GM12864 (cell line): ENCODE measurements around the gene AFAP1.

Experiments
- DNase-seq: peaks from one replicate; pipeline ENCODE4 v3.0.0-alpha.2; 2011; ENCODE audit warnings: low read depth
- H3K4me3 ChIP-seq: 2 replicates; pipeline ENCODE4 v1.5.1; 2011; ENCODE audit warnings: mild to moderate bottlenecking, low read depth, low read length, control low read depth
- TF ChIP-seq, protein P1 (sequence below): IDR thresholded peaks from 2 replicates; pipeline ENCODE4 v1.5.1; 2011; ENCODE audit warnings: low read depth, mild to moderate bottlenecking, moderate library complexity, low read length, control low read depth, inconsistent platforms; ENCODE audit errors: missing control alignments

Gene AFAP1

DNA sequence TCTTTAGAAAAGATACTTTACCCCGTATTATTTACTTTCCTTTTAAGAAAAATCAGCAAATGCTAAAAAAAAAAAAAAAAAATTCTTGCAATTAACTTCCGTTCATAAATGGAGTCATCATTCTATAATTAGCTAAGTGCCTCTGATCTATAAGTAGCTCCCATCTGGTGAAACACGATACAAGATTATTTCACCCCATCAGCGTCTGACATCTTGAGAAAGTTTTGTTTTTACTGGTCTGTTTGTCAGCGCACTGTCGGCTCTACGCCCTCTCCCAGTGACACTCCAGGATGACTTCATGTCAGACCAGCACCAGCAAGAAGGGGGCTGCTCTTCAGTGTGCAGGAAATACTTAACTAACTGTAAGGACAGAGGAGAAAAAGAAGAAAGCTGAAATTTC lies 108.3 kb downstream of the AFAP1 start:
- DNase-seq: peak; percentile 65
- H3K4me3 ChIP-seq: no peak overlapping the region
- TF ChIP-seq, protein P1, sequence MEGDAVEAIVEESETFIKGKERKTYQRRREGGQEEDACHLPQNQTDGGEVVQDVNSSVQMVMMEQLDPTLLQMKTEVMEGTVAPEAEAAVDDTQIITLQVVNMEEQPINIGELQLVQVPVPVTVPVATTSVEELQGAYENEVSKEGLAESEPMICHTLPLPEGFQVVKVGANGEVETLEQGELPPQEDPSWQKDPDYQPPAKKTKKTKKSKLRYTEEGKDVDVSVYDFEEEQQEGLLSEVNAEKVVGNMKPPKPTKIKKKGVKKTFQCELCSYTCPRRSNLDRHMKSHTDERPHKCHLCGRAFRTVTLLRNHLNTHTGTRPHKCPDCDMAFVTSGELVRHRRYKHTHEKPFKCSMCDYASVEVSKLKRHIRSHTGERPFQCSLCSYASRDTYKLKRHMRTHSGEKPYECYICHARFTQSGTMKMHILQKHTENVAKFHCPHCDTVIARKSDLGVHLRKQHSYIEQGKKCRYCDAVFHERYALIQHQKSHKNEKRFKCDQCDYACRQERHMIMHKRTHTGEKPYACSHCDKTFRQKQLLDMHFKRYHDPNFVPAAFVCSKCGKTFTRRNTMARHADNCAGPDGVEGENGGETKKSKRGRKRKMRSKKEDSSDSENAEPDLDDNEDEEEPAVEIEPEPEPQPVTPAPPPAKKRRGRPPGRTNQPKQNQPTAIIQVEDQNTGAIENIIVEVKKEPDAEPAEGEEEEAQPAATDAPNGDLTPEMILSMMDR: no peak

DNA sequence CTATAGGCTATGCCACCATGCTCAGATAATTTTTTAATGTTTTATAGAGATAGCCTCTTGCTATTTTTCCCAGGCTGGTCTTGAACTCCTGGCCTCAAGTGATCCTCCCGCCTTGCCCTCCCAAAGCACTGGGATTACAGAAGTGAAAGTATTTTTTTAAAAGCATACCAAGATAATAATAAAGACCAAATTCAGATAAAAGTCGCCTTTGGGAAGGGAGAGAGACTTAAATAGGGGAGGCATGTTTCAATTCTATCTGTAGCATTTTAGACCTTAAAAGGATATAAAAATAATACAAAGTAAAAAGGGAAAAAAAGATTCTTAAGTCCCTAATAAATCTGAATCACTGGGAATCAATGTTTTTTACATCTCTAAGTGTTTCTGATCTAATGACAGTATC lies 108.9 kb downstream of the AFAP1 start:
- no peak for DNase-seq
- TF ChIP-seq, protein P1: no peak
- H3K4me3 ChIP-seq: no peak overlapping the region; the same call in 1 of the 2 replicates

DNA sequence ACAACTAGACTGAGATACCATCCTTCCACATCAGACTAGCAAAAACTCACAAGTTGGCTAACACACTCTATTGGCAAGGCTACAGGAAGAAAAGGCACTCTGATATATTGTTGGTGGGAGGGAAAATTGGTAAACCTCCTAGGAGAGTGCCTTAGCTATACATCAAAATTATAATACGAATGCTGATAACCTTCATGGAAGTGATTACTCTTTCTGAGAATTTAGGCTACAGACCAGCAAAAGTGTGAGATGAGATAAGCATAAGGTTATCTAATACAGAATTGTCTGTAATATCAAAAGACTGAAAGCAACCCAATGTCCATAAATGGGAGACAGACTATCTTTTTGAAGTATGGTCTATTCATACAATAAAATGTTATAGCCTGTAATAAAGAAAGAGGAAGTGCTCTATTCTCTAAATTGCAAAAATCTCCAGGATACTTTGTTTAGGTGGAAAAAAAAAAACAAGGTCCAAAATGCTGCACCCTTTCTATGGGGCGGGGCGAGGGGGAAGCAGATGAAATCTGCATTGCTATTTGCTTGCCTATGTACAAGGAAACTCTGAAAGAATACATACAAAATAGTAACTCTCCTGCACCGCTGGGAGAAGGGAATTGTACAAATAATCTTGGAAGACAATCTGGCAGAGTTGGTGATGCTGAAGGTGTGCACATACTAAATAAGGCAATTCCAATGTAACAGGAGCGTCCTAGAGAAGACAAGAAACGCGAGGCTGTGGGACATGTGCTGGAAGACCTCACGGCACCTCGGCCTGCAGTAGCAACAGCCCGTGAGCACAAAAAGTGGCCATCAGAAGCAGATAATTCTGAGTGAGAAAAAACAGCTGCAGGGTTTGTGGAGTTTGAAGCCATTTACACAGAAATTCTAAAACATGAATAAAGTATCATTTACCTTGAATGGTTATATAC lies 109.7 kb downstream of the AFAP1 start:
- no peak for DNase-seq

DNA sequence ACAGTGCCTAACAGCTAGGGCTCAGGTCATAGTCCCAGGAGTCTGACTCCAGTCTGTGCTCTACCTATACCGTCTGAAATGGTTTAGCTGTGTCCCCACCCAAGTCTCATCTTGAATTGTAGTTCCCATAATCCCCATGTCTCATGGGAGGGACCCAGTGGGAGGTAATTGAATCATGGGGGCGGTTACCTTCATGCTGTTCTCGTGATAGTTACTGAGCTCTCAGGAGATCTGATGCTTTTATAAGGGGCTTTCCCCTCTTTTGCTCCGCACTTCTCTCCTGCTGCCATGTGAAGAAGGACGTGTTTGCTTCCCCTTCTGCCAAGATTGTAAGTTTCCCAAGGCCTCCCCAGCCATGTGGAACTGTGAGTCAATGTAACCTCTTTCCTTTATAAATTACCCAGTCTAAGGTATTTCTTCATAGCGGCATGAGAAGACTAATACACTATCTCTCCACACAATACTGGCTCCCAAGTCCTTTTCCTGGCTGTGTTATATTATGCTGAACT lies 110.8 kb downstream of the AFAP1 start:
- TF ChIP-seq, protein P1: no peak
- H3K4me3 ChIP-seq: no peak overlapping the region
- no peak for DNase-seq

More for the DNA sequence above, 109.7 kb downstream of the AFAP1 start:
- TF ChIP-seq, protein P1: no peak
- H3K4me3 ChIP-seq: no peak overlapping the region

DNA sequence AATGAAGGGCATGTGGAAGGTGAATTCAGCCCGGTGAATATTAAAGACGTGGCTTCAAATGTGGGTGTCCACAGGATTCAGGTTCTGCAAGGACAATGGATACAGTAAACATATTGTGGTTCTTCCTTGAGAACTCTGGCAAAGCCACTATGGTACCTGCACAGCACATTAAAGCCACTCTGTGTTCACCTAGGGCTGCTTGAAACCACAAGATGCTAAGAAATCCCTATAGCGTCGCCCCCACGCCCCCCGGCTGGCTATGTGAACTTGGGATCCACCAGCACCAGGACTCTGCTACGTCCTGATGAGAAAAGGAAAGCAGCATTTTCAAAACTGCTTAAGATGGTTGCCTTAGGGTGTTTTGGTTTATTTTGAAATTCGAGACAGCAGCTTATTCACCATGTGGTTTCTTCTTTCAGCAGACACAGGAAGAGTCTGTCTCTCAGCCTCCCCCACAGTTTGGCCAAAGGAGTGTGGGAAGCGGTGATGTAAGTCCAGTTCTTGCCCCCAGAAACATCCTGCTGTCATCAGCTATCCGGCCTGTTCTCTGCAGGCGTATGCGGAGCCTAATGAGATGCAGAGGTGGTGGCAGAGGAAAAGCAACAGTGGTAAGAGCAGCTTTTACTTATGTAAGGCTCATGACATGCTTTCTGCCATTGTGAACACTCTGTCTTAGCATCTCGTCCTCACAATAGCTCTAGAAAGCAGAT lies 111.5 kb downstream of the AFAP1 start:
- TF ChIP-seq, protein P1: no peak
- no peak overlapping the region for H3K4me3 ChIP-seq
- peak; percentile 27 for DNase-seq

DNA sequence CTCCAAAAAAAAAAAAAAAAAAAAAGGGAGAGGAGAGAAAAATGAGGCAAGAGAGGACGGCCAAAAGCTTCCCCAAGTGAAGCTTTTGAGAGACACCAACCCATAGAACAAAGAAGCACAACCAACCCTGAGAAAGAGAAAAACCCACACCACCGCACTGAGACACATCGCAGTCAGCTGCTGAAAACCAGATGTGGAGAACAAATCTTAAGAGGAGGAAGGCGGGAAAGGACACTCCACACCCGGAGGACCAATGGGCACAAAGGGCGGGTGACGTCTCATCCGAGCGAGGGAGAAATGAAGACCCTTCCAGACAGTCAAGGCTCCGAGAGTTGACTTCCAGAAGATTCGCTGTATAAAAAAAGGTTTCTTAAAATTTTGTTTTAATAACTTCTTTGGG lies 112.1 kb downstream of the AFAP1 start:
- H3K4me3 ChIP-seq: no peak overlapping the region
- DNase-seq: no peak
- TF ChIP-seq, protein P1: no peak
